ENCODE results near the gene MRPL36.

The MRPL36 gene

DNA sequence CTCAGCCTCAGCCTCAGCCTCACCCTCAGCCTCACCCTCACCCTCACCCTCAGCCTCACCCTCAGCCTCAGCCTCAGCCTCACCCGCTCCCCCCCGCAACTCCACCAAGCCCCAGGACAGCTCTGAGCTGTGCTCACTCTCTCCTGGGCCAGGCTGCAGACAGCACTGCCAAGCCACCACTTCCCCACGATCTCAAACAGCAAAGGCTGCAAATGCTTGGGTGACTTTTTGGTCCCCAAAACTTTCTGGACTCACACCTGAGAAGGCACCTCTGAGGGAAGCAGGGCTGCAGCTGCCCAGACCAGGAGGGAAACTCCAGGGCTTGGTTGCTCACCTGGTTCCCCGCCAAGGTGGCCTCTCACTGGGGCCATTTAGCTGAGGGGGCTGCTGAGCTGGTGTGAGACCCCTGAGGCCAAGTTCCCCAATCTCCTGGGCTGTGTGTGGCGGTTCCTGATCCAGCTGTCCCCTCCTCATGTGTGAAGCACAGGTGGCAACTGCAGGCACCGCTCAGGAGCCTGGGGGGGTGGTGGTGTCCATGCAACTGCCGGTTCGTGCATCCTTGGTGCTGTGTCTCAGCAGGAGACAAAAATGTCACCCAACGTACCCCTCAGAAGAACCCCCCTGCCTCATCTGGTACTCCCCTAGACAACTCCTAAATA, 17.8 kb downstream of the MRPL36 start:
- no peak for DNase-seq (ENCODE audit: low read depth)

DNA sequence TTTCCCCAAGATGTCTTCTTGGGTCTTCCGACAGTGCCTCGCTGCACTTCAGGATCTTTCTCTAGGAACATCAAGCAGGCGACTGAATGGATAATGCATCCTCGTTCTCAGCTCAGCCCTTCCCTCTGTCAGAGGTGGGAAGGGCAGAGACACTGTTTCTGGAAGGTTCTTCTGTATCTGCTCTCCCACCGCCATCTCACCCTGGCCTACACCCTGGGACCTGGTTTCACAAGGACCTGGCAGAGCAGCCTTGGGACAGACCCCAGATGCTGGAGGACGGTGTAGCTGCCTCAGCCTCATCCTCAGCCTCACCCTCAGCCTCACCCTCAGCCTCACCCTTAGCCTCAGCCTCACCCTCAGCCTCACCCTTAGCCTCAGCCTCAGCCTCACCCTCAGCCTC, 18.5 kb downstream of the MRPL36 start:
- no peak for DNase-seq (ENCODE audit: low read depth)

DNA sequence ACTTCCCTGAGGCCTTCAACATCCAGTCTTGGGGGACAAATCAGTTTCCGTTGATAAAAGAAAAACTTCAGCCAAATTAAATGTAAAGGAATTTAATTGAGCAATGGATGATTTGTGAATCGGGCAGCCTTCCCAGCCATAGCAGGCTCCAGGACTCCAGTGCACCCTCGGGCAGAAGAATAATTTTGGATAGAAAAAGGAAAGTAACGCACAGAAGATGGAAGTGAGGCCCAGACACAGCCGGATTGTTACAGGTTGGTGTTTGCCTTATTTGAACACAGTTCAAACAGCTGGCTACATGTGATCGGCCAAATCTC, 19.1 kb downstream of the MRPL36 start:
- no peak for DNase-seq (ENCODE audit: low read depth)

DNA sequence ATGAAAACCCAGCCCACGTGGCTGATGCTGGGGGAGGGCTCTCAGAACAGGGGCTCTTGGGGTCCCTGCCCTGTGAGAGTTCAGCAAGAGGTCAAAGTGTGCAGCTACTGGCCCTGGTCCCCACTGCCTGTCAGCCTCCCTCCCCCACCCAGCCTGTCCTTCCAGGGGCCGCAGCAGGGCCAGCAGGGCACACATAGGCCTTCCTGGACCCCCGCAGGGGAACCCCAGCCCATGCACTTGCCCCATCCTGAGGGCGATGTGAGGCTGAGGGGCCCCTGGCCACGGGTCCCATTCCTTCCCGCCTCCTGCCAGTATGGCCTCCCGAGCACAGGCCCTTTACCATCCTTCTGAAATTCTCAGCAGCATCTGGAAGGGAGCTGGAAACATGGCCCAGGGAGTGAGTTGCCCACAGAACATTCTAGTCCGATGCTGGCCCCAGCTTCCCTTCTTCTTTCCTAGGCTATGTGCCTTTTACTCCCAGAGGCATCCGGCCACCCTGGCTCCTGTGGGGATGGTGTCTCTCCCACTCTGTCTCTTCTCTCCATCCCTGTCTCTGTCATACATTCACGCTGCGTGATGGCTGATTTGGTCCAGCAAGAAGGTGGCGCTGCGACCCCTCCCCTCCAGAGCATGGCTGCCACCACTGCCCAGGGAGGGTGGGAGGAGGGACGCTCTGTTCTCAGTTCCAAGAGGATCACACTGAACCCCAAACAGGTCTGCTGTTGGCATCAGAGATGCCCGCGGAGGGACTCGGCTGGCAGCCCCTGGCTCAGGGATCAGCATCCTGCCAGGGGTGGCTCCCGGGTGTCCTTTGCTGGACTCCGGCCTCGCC, 19.6 kb downstream of the MRPL36 start:
- no peak for DNase-seq (ENCODE audit: low read depth)

DNA sequence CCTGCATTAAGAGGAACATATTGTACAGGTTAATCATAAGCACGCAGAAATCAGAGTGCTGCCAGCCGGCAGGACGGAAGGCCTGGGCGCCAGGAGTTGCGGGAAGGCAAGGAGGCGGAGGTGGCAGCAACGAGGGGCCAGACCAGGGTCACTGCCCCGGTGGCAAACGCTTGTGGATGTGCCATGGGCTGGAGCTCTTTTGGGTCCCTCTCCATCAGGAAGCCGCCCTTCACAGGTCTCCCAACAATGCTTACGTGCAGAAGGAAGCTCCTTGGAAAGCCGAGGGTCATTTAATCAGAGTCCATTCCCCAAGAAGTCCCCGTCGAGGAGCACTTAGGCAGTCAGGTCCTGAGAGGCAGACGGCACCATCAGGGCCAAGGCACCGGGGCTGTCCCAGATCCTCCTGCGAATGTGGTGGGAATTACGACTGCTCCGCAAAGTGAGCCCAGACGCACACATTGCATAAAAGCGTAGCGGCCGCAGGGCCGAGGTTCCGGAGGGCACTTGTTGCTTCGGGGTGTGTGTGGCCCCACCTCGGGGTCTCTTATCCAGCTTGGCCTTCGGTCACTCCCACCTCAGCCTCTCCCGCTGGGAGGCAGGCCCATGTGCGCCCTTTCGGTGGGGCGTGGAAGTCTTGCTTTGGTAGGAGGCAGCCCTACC, 20.5 kb downstream of the MRPL36 start:
- no peak for DNase-seq (ENCODE audit: low read depth)

DNA sequence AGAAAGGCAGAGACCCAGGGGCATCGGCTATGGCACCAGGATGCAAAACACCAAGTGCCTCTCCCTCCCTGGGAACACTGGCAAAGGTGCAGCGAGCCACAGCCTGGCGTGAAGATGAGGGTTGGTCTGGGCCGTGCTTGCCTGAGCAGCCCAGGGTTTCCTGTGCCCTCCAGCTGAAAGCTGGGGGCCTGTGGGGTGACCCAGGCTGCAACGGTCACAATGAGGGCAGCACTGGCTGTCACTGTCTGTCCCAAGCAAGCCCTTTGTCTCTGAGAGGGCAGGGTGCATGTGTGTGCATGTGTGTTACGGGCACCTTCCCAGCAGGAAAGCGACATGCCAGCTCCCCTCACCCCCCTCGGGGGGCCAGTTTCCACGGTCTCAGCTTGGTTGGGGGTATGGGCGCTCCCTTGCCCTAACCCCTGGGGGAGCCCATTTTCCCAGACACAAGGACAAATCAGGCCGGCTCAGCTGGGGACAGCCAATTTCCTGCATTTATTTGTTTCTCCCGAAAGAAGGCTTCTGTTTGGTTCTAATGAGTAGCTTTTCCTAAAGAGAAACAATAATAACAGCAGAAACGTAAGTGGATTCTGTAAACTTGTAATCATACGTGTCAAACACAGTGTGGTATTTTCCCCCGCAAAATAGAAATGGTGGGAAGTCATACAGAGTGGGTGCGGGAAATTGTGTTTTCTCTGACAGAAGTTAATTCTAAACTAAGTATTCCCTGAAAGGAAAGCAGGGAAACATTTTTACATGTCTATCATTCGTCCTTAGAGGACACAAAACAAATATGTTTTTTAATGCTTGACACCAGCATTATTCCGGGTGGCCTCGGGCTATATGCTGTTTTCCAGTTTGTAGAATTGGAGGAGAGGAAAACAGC, 21.3 kb downstream of the MRPL36 start:
- DNase-seq (ENCODE audit: low read depth) = no peak

DNA sequence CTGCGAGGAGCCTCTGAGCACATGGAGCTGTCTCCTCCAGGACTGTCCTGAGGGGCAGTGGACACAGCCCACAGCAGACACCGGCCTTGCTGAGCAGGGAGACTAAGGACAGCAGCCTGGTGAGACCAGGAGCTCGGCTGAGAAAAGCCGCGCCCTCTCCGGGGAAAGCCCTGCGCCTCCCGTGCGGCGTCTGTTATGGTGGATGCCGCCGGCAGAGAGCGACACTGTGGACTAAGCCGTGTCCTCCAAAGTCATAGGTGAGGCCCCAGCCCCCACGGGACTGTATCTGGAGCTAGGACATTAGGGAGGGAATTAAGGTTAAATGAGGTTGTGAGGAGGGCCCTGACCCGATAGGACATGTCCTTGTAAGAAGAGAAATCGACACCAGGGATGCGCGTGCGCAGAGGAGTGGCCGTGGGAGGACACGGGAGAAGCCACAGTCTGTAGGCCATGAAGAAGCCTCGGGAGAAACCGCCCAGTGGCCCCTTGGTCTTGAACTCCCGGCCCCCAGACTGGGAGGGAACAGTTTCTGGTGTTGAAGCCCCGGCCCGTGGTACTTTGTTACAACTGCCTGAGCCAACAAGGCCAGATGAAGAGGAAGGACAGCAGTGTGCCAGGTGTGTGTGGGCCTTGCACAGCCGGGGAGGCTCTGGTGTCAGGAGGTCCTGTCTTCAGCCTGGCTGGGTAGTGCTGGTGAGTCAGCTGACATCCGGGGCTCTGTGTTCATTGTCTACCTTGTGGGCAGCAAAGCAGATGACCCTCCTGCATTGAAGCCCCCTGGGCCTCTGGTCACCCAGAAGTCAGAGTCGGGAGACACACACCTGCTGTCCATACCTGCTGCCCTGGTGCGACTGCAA, 22.1 kb downstream of the MRPL36 start:
- DNase-seq (ENCODE audit: low read depth) = no peak

DNA sequence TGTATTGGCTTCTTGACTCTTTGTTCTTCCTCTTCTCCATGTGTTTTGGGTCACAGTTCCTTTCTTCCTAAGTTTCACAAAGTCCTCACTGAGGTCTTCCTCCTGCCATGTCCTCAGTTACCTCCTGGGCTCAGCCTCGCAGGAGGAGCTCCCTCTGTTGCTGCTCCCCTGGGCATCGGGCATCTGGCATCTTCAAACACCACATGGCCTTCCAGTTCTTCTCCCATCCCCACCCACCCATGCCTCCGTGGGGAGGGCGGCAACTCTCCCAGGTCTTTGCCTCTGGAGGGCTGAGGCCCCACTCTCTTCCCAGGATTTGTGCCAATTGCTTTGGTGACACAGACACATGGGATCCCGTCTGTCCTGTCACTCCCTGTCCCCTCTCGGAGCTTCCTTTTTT, 22.8 kb downstream of the MRPL36 start:
- DNase-seq (ENCODE audit: low read depth) = no peak

DNA sequence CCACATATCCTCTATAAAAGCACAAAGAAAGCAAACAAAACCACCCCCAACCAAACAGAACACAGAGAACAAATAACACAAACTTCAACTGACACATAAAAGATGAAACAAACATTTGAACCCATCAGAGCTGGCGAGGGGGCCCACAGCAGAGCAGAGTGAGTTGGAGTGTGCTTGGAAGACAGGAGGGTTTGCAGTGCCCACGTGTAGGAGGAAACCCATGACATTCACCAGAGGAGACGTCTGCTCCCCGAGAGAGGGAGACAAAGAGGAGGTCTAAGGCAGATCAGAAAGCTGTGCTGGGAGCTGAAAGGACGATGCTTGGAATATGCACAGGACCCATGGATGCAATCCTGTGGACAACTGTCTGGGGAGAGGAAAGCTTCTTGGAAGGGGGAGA, 27.0 kb downstream of the MRPL36 start:
- DNase-seq (ENCODE audit: low read depth) = no peak

DNA sequence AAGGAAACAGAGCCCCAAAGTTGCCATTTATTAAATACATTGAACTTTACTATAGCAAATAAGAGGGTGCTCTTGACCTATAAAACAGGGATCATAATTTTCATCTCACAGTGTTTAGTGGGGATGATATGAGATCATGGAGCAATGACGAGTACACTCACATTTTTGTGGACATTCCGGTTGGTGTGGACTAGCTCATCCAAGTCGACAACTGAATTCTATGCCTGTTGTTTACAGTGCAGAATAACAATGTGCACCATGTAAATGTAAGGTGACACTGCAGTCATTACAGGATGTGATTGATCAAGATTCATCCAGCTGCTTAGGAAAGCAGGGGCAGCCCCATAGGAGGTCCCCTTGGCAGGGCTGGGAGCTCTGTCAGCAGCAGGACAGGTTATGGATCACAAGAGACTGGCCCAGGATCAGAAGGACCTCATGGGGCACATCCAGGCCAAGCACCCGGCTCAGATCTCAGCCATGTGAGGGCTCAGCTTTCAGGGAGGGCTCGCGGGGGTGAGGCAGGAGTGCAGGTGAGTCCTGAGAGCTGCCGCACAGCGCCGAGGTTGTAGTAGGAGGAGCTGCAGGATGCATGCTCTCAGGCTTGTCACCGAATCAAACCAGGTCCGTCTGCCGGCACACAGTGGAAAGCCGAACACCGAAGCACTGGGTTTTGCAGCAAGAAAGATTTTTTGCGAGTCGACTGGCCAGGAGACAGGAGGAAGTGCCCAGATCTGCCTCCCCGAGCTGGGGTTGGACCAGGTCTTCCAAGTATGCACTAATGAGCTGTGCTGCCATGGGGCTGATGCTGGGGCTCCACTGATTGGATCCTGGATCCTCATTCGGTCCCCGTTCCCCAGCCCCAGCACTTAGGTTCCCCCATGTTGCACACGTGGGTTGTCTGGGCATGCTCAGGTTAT, 28.2 kb downstream of the MRPL36 start:
- DNase-seq (ENCODE audit: low read depth) = no peak

DNA sequence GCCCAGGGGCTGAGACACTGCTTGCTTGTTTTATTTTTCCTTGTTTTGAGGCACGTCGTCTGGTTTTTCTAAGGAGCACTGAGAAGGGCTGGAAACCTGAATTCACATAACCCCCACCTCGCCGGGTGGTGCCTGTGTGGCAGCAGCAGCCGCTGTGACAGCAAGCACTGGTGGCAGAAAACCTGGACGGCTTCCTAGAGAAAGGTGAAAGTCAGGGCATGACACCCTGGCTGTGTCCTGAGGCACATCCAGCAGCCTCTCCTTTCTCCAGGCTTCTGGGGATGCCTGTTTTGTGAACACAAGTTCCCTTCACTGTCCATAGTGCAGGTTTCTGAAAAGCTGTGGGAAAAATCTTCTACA, 29.2 kb downstream of the MRPL36 start:
- no peak for DNase-seq (ENCODE audit: low read depth)

DNA sequence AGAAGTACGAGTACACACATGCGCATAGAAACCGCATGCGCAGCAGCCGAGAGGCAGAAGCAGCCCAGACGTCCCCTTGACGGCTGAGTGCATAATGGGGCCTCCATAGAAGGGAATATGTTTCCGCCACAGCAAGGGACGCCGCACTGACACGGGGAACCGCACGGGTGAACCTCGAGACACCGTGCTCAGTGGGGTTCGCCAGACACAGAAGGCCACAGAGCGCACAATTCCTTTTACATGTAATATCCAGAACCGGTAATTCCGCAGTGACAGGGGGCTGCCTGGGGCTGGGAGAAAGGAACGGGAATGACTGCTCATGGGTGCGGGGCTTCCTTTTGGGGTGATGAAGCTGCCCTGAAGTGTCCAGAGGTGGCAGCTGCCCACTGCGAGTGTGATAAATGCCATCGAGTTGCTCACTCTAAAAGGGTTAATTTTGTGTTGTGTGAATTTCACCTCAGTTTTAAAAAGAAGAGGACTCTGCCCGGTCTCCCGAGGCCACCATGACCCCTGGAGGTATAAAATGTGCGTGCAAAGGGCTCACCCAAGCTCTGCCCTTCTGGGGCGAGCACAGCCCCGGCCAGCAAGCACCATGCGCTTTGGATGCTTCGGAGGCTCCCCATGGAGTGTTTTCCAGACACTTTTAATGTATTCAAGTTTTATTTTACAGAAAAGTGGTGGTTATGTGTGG, 29.7 kb downstream of the MRPL36 start:
- no peak for DNase-seq (ENCODE audit: low read depth)

DNA sequence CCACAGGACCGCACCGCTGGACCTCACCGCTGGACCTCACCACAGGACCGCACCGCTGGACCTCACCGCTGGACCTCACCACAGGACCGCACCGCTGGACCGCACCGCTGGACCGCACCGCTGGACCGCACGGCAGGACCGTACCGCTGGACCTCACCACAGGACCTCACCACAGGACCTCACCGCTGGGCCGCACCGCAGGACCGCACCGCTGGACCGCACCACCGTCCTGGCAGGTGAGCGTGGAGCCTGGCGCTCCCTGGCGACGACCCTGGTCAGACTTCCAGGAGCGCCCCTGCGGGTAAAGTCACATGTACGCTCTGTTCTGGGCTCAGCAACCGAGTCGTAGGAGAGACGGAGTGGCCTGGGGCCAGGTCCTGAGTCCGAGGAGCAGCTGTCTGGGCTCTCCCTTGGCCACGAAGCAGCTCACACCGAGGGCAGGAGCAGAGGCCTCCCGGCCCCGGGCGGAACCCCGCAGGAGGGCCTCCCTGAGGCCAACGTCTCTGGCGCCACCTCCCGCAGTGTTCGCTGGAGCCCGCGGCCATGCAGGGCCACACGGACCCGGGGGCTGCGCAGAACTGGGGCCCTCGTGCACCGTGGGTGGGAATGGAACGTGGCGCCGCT, 30.5 kb downstream of the MRPL36 start:
- no peak for DNase-seq (ENCODE audit: low read depth)

DNA sequence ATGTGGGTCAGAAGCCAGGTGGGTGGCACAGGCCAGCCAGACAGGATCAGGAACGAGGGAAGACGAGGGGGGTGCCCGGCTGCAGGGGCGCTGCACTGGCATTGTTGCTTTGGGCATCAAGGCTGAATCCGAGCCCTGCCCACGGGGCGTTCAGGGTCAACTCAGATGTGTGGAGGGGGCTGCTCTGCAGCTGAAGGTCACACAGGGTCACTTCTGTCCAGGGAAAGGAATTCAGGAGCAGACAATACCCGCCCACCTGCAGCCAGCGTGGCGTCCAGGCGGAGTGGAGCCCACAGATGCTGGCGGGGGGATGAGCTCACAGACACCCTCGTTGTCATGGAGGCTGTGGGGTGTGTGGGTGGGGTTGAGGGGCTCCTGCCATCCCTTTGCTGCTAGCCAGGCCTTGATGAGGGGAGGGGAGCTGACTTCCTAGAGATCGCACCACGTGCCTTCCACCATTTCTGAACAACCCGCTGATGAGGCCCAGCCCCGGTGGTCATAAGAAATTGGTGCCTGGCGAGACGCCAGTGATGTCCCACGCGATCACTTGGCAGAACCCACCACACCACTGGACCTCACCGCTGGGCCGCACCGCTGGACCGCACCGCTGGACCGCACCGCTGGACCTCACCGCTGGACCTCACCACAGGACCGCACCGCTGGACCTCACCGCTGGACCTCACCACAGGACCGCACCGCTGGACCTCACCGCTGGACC, 31.2 kb downstream of the MRPL36 start:
- DNase-seq (ENCODE audit: low read depth) = no peak

DNA sequence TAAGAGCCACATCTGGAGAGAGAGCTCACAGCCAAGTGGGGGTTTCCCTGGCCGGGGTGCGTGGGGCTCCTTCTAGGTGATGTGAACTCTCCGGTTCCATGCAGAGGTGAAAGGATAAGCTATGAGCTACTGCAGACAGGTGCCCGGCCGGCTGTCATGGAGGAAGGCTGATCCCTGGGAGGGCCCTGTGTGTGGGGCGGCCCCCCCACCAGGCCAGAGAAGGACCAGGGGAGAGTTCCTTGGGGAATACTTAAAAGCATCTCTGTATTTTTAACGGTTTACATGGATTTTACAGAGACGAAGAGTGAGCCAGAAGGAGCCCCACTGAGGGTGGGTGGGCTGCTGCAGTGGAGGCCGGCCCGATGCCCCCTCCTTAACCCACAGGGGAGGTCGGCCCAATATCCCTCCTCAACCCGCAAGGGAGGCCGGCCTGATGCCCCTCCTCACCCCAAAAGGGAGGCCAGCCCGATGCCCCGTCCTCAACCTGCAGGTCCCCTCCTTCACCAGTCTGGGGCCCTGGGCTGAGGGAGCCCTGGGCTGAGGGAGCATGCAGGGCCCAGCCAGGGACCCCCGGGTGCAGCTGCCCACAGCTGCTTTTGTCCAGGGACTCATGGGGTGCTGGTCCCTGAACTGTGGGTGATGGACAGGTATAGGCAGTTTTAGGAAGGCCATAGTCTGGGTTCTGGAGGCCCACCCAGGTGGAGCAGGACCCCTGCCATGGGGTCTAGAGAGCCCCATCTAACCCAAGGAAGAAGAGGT, 31.9 kb downstream of the MRPL36 start:
- DNase-seq (ENCODE audit: low read depth) = no peak

DNA sequence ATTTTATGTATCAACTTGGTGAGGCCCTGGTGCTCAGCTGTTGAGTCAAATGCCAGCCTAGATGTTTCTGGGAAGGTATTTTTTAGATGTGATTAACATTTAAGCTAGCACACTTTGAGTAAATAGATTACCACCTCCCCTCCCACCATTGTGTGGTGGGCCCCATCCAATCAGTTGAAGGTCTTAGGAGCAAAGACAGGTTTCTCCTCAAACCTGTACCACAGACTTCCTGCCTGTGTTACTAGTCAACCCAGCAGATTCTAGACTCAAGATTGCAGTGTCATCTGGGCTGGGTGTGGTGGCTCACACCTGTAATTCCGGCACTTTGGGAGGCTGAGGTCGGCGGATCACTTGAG, 33.8 kb downstream of the MRPL36 start:
- no peak for DNase-seq (ENCODE audit: low read depth)

DNA sequence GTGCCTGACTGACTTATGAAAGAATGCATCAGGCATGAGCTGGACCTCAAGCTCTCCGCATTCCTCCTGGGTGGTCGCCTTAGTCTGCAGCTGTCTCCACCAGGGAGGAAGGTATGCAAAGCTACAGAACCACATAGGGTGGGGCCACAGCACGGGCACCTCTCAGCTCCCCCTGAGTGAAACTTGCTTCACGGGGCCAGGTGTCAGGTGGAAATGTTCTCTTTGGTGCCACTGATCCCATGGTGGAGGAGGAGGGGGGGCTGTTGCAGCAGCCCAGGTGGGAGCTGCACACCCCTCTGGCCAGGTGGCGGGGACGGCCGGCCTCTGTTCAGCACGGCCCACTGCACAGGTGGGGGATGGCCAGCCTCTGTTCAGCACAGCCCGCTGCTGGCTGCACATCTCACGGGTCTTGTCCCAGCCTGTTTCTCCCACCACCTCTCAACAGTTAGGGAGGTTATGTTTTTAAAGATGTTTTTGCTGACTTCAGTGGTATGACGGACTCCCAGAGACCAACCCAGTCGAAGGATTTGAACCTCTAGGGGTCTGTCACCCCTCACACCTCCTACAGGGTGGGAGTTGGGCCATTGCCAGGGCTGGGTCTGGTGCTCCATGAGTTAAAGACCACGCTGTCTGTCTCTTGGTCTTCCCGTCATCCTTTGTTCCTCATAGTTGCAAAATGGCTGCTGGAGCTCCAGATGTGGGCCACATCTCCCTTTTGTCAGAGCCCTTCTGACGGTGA, 34.3 kb downstream of the MRPL36 start:
- no peak for DNase-seq (ENCODE audit: low read depth)

All from activated T-cell treated with anti-CD3 and anti-CD28 coated beads for 1 hour (primary cell).